ENCODE data around the gene ARHGEF28. TPM values are rescaled to one million over a fixed set of nuclear protein-coding genes. Genes with fewer than 3 reads are reported as not detected.
A peak's percentile ranks its signal among the peaks of the same experiment; 100 is the strongest.

Gene ARHGEF28
- total and polyA plus RNA-seq, 2 of the 4 experiments (the other 2 are of a cell fraction): 3.6 to 16.0 TPM

DNA sequence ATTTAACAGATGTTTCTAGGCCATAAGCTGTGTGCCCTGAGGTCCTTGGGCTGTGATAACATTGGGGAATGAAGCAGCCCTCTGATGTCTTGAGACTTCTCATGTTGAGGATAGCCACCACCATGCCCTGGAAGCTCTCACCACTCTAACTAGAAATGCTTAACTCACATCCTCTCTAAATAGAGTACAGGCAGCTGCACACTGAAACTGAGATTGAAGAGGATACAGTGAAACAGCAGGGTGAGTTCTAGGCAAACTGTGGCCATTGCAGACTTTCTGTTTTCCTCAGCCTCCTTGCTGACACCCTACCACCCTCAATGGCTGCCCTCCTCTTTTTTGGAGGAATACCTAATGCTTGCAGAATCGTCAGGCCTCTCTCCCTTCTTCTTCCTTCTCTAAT lies 38.1 kb upstream of the ARHGEF28 start:
- Histone ChIP-seq H2BK5ac (ENCODE audit: low read depth, low read length, poor library complexity, severe bottlenecking) (no peak overlapping the region), H4K8ac (ENCODE audit: low read depth in 2 of 2, low read length in 2 of 2) (no peak overlapping the region), H2BK20ac (ENCODE audit: low read depth, low read length) (no peak overlapping the region), H3K9me3 (ENCODE audit: control insufficient read depth, insufficient read depth, low read length) (no peaks in the 10 kb centered on the region), H3K9ac (ENCODE audit: low read depth, low read length) (no peak overlapping the region), H3K23ac (ENCODE audit: low read depth, low read length) (no peak overlapping the region), H4K5ac (ENCODE audit: low read depth, low read length) (no peak overlapping the region), H2AK9ac (replicated peaks; ENCODE audit: low read depth, low read length, poor library complexity) (no peak overlapping the region), H3K27ac (ENCODE audit: insufficient read depth, low read length) (no peak overlapping the region), H3K4me3 (ENCODE audit: insufficient read depth, low read depth, low read length) (no peak overlapping the region), H2AK5ac (ENCODE audit: low read depth, low read length) (0 out of 2 replicates have a peak overlapping the region, but pooled peaks have one; percentile 8), H3K4me1 (ENCODE audit: control insufficient read depth, insufficient read depth, low read length) (no peaks in the 10 kb centered on the region), H4K20me1 (ENCODE audit: insufficient read depth, low read length) (no peaks in the 10 kb centered on the region), H2BK120ac (ENCODE audit: low read depth, low read length) (no peak overlapping the region), H3K18ac (ENCODE audit: low read depth, low read length) (no peak overlapping the region), H3K4ac (ENCODE audit: low read depth, low read length) (no peak overlapping the region; the same call in 1 of the 2 replicates), H3K14ac (replicated peaks; ENCODE audit: low read depth, low read length) (peak overlapping the region; percentile 46; the same call in 1 of the 2 replicates), H4K91ac (ENCODE audit: insufficient read depth, low read depth, low read length) (no peak overlapping the region), H3K27me3 (ENCODE audit: control insufficient read depth, insufficient read depth, low read length) (no peaks in the 10 kb centered on the region), H3K9me1 (ENCODE audit: insufficient read depth, low read length) (peaks cover 5% of the 10 kb centered on the region; the same call in 1 of the 2 replicates), H2BK15ac (ENCODE audit: low read depth, low read length) (no peak overlapping the region), H3K4me2 (ENCODE audit: low read depth, low read length) (no peak overlapping the region), H3K79me1 (ENCODE audit: low read depth in 1 of 2, low read length in 2 of 2) (peaks cover 0 to 7% of the 10 kb centered on the region in 2 experiments; a peak in 1 of 4 replicates), H2AFZ (replicated peaks; ENCODE audit: low read length, poor library complexity) (no peak overlapping the region), H3K36me3 (ENCODE audit: control insufficient read depth, insufficient read depth, low read length) (no peaks in the 10 kb centered on the region), H3K56ac (ENCODE audit: extremely low read depth, insufficient read depth, low read length) (no peak overlapping the region)
- POLR2A ChIA-PET (ENCODE audit: unreplicated experiment): no interaction called here
- CTCF ChIA-PET: interaction anchor here (1.0 to 1.7 kb wide), 2 partner anchors 204 to 206 kb away, joined by 3 read pairs; no protein-coding TSS in a partner anchor
- intact Hi-C loops (cut with micrococcal nuclease): no loop called here
- in situ Hi-C loops (cut with MboI; ENCODE audit: low sequenced_read_pairs): loop anchor here (5.0 kb wide), 1 partner anchor 204 kb away; no protein-coding TSS in a partner anchor
- BruUV-seq (replicated peaks): no TSS peak
- DNase-seq (no peak), ATAC-seq (ENCODE audit: low read depth) (no peak)
- dilution Hi-C loops (cut with HindIII; ENCODE audit: low sequenced_read_pairs, unreplicated experiment): loop anchor here (25.0 kb wide), 1 partner anchor 199 kb away; no protein-coding TSS in a partner anchor
- WGBS, 2 experiments (ENCODE audit: extremely low coverage in 2 of 2, insufficient read length in 1 of 2): no CpG with 5 or more reads among the region's 1 CpG
- no peak for TF ChIP-seq MXI1 (IDR thresholded peaks at IDR 0.05; ENCODE audit: borderline replicate concordance, low read depth, low read length)
- no peak for TF ChIP-seq RFX5 (IDR thresholded peaks at IDR 0.05; ENCODE audit: low read depth, low read length)
- TF ChIP-seq RCOR1 (IDR thresholded peaks at IDR 0.05; ENCODE audit: insufficient replicate concordance, low read length): no peak
- TF ChIP-seq MAZ (IDR thresholded peaks at IDR 0.05; ENCODE audit: borderline replicate concordance, low read depth, low read length): no peak
- TF ChIP-seq CHD1 (IDR thresholded peaks at IDR 0.05; ENCODE audit: low read depth, low read length): no peak
- no peak for TF ChIP-seq CTCF (conservative IDR thresholded peaks at IDR 0.05; ENCODE audit: low read depth, low read length)
- TF ChIP-seq SMC3 (IDR thresholded peaks at IDR 0.05; ENCODE audit: low read depth, low read length): no peak
- no peak for TF ChIP-seq CEBPB (IDR thresholded peaks at IDR 0.05; ENCODE audit: low read depth, low read length)
- no peak for TF ChIP-seq RAD21 (IDR thresholded peaks at IDR 0.05; ENCODE audit: low read length)
- no peak for TF ChIP-seq POLR2A (IDR thresholded peaks at IDR 0.05; ENCODE audit: low read depth, low read length)
- TF ChIP-seq NFE2L2 (IDR thresholded peaks at IDR 0.05; ENCODE audit: low read depth, low read length): no peak
- TF ChIP-seq MAFK (IDR thresholded peaks at IDR 0.05; ENCODE audit: low read depth, low read length): no peak
- no peak for TF ChIP-seq FOS (IDR thresholded peaks at IDR 0.05; ENCODE audit: low read depth, low read length)
- TF ChIP-seq, protein P1, sequence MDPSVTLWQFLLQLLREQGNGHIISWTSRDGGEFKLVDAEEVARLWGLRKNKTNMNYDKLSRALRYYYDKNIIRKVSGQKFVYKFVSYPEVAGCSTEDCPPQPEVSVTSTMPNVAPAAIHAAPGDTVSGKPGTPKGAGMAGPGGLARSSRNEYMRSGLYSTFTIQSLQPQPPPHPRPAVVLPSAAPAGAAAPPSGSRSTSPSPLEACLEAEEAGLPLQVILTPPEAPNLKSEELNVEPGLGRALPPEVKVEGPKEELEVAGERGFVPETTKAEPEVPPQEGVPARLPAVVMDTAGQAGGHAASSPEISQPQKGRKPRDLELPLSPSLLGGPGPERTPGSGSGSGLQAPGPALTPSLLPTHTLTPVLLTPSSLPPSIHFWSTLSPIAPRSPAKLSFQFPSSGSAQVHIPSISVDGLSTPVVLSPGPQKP (IDR thresholded peaks at IDR 0.05; ENCODE audit: borderline replicate concordance, low read depth, low read length): no peak
- no peak for TF ChIP-seq USF2 (IDR thresholded peaks at IDR 0.05; ENCODE audit: low read depth, low read length)
- TF ChIP-seq BHLHE40 (IDR thresholded peaks at IDR 0.05; ENCODE audit: low read depth, low read length): no peak
